ENCODE data around the gene RNASET2. TPM values are rescaled to one million over a fixed set of nuclear protein-coding genes. Genes with fewer than 3 reads are reported as not detected.

The RNASET2 gene
- total RNA-seq, 1 donor from 2014 or later, result 27.1 TPM

- Mint-ChIP-seq H3K4me3 (ENCODE audit: unreplicated experiment) (no peak overlapping the region), H3K27ac (ENCODE audit: unreplicated experiment) (no peak overlapping the region), H3K36me3 (ENCODE audit: low read depth) (peaks cover 2% of the 10 kb centered on the region), H3K9me3 (ENCODE audit: low read depth) (no peaks in the 10 kb centered on the region), H3K27me3 (ENCODE audit: low read depth) (no peaks in the 10 kb centered on the region), H3K4me1 (ENCODE audit: low read depth) (no peaks in the 10 kb centered on the region)
- no peak for TF ChIP-seq CTCF (IDR thresholded peaks at IDR 0.05)
- no peak for DNase-seq (ENCODE audit: low spot score)
Measured at GRCh38 chr6:166927240-166927934, 29.0 kb downstream of the RNASET2 start.

- no peak overlapping the region for H3K27ac Mint-ChIP-seq (ENCODE audit: unreplicated experiment)
- peaks cover 2% of the 10 kb centered on the region for H3K36me3 Mint-ChIP-seq (ENCODE audit: low read depth)
- H3K4me3 Mint-ChIP-seq (ENCODE audit: unreplicated experiment), result no peak overlapping the region
- H3K9me3 Mint-ChIP-seq (ENCODE audit: low read depth), result no peaks in the 10 kb centered on the region
- H3K4me1 Mint-ChIP-seq (ENCODE audit: low read depth), result no peaks in the 10 kb centered on the region
- TF ChIP-seq CTCF (IDR thresholded peaks at IDR 0.05), result no peak
- no peaks in the 10 kb centered on the region for H3K27me3 Mint-ChIP-seq (ENCODE audit: low read depth)
- DNase-seq (ENCODE audit: low spot score), result no peak
Measured at GRCh38 chr6:166926748-166927147, 29.6 kb downstream of the RNASET2 start.

GRCh38 chr6:166925141-166925996 lies 31.0 kb downstream of the RNASET2 start:
- no peak for TF ChIP-seq CTCF (IDR thresholded peaks at IDR 0.05)
- H3K27me3 Mint-ChIP-seq (ENCODE audit: low read depth), result no peaks in the 10 kb centered on the region
- no peak overlapping the region for H3K27ac Mint-ChIP-seq (ENCODE audit: unreplicated experiment)
- H3K9me3 Mint-ChIP-seq (ENCODE audit: low read depth), result no peaks in the 10 kb centered on the region
- H3K4me1 Mint-ChIP-seq (ENCODE audit: low read depth), result no peaks in the 10 kb centered on the region
- no peak for DNase-seq (ENCODE audit: low spot score)
- H3K4me3 Mint-ChIP-seq (ENCODE audit: unreplicated experiment), result no peak overlapping the region
- H3K36me3 Mint-ChIP-seq (ENCODE audit: low read depth), result peaks cover 2% of the 10 kb centered on the region

GRCh38 chr6:166924531-166924930 lies 31.8 kb downstream of the RNASET2 start:
- Mint-ChIP-seq H3K9me3 (ENCODE audit: low read depth) (no peaks in the 10 kb centered on the region), H3K4me3 (ENCODE audit: unreplicated experiment) (no peak overlapping the region), H3K4me1 (ENCODE audit: low read depth) (no peaks in the 10 kb centered on the region), H3K27ac (ENCODE audit: unreplicated experiment) (no peak overlapping the region), H3K27me3 (ENCODE audit: low read depth) (no peaks in the 10 kb centered on the region), H3K36me3 (ENCODE audit: low read depth) (peaks cover 2% of the 10 kb centered on the region)
- no peak for TF ChIP-seq CTCF (IDR thresholded peaks at IDR 0.05)
- DNase-seq (ENCODE audit: low spot score), result no peak

- TF ChIP-seq CTCF (IDR thresholded peaks at IDR 0.05), result no peak
- H3K36me3 Mint-ChIP-seq (ENCODE audit: low read depth), result peaks cover 2% of the 10 kb centered on the region
- H3K27me3 Mint-ChIP-seq (ENCODE audit: low read depth), result no peaks in the 10 kb centered on the region
- DNase-seq (ENCODE audit: low spot score), result no peak
- no peaks in the 10 kb centered on the region for H3K9me3 Mint-ChIP-seq (ENCODE audit: low read depth)
- no peak overlapping the region for H3K4me3 Mint-ChIP-seq (ENCODE audit: unreplicated experiment)
- H3K27ac Mint-ChIP-seq (ENCODE audit: unreplicated experiment), result no peak overlapping the region
- no peaks in the 10 kb centered on the region for H3K4me1 Mint-ChIP-seq (ENCODE audit: low read depth)
Measured at GRCh38 chr6:166922937-166923336, 33.4 kb downstream of the RNASET2 start.

All from chondrocyte (in vitro differentiated cells).